Activated T-helper 17 cell treated with anti-CD3 and anti-CD28 coated beads, Interleukin-2, amount 50 U/mL, for 72 hours (primary cell): ENCODE measurements around the gene IMMP2L. TPM values are rescaled to one million over a fixed set of nuclear protein-coding genes. Genes with fewer than 3 reads are reported as not detected.

Experiments
- ATAC-seq: fragments of 150-1000 bp; cut with Tn5 transposase; replicated peaks from 2 replicates; pipeline ENCODE4 v1.10.0; 2021; ENCODE audit warnings: mild to moderate bottlenecking, moderate library complexity
- H3K27ac Mint-ChIP-seq: one replicate; pipeline ENCODE4 v1.8.0; 2022; ENCODE audit warnings: mixed read lengths
- H3K27me3 Mint-ChIP-seq: one replicate; pipeline ENCODE4 v1.8.0; 2022; ENCODE audit warnings: mixed read lengths
- H3K36me3 Mint-ChIP-seq: one replicate; pipeline ENCODE4 v1.8.0; 2022; ENCODE audit warnings: low read depth, mild to moderate bottlenecking, mixed read lengths
- H3K4me1 Mint-ChIP-seq: one replicate; pipeline ENCODE4 v1.8.0; 2022; ENCODE audit warnings: mixed read lengths
- H3K4me3 Mint-ChIP-seq: one replicate; pipeline ENCODE4 v1.8.0; 2022; ENCODE audit warnings: mild to moderate bottlenecking, mixed read lengths
- H3K9me3 Mint-ChIP-seq: one replicate; pipeline ENCODE4 v1.8.0; 2022; ENCODE audit warnings: mixed read lengths
- total RNA-seq, 2 donors: library from RNA; stranded (reverse); gene quantifications; one replicate each; pipeline ENCODE4 v1.2.3, GENCODE V29; 2022

Gene IMMP2L
- total RNA-seq, 2 donors from 2014 or later, result 9.5 to 27.6 TPM

- peaks cover 9% of the 10 kb centered on the region for H3K36me3 Mint-ChIP-seq
- no peak for ATAC-seq
- H3K27me3 Mint-ChIP-seq, result no peaks in the 10 kb centered on the region
- no peaks in the 10 kb centered on the region for H3K4me1 Mint-ChIP-seq
- no peaks in the 10 kb centered on the region for H3K9me3 Mint-ChIP-seq
- H3K4me3 Mint-ChIP-seq, result no peak overlapping the region
- no peak overlapping the region for H3K27ac Mint-ChIP-seq
Measured at GRCh38 chr7:111531993-111532392, 30.3 kb downstream of the IMMP2L start.

GRCh38 chr7:111530356-111530668 is 32.0 kb downstream of the IMMP2L start:
- H3K27me3 Mint-ChIP-seq, result no peaks in the 10 kb centered on the region
- no peaks in the 10 kb centered on the region for H3K9me3 Mint-ChIP-seq
- ATAC-seq, result no peak
- no peak overlapping the region for H3K27ac Mint-ChIP-seq
- peaks cover 5% of the 10 kb centered on the region for H3K36me3 Mint-ChIP-seq
- H3K4me3 Mint-ChIP-seq, result no peak overlapping the region
- H3K4me1 Mint-ChIP-seq, result no peaks in the 10 kb centered on the region

- Mint-ChIP-seq H3K9me3 (no peaks in the 10 kb centered on the region), H3K4me1 (no peaks in the 10 kb centered on the region), H3K36me3 (peaks cover 5% of the 10 kb centered on the region), H3K27ac (no peak overlapping the region), H3K27me3 (no peaks in the 10 kb centered on the region), H3K4me3 (no peak overlapping the region)
- ATAC-seq, result no peak
Measured at GRCh38 chr7:111529507-111530355, 32.6 kb downstream of the IMMP2L start.

- no peaks in the 10 kb centered on the region for H3K4me1 Mint-ChIP-seq
- H3K4me3 Mint-ChIP-seq, result no peak overlapping the region
- no peak overlapping the region for H3K27ac Mint-ChIP-seq
Measured at GRCh38 chr7:111528331-111528730, 34.0 kb downstream of the IMMP2L start.

GRCh38 chr7:111527545-111527944 is 34.7 kb downstream of the IMMP2L start:
- no peak overlapping the region for H3K27ac Mint-ChIP-seq
- H3K27me3 Mint-ChIP-seq, result no peaks in the 10 kb centered on the region
- ATAC-seq, result no peak
- H3K9me3 Mint-ChIP-seq, result no peaks in the 10 kb centered on the region
- peaks cover 6% of the 10 kb centered on the region for H3K36me3 Mint-ChIP-seq
- H3K4me3 Mint-ChIP-seq, result no peak overlapping the region
- no peaks in the 10 kb centered on the region for H3K4me1 Mint-ChIP-seq

More at GRCh38 chr7:111528331-111528730, 34.0 kb downstream of the IMMP2L start:
- Mint-ChIP-seq H3K36me3 (peaks cover 5% of the 10 kb centered on the region), H3K9me3 (no peaks in the 10 kb centered on the region), H3K27me3 (no peaks in the 10 kb centered on the region)
- ATAC-seq, result no peak

GRCh38 chr7:111525100-111525499 is 37.2 kb downstream of the IMMP2L start:
- H3K27ac Mint-ChIP-seq, result no peak overlapping the region
- H3K27me3 Mint-ChIP-seq, result no peaks in the 10 kb centered on the region
- no peaks in the 10 kb centered on the region for H3K4me1 Mint-ChIP-seq
- H3K4me3 Mint-ChIP-seq, result no peak overlapping the region
- no peak for ATAC-seq
- H3K36me3 Mint-ChIP-seq, result peaks cover 21% of the 10 kb centered on the region
- H3K9me3 Mint-ChIP-seq, result peaks cover 6% of the 10 kb centered on the region

GRCh38 chr7:111521660-111522059 is 40.6 kb downstream of the IMMP2L start:
- Mint-ChIP-seq H3K36me3 (peaks cover 43% of the 10 kb centered on the region), H3K27ac (no peak overlapping the region), H3K4me1 (no peaks in the 10 kb centered on the region), H3K27me3 (no peaks in the 10 kb centered on the region), H3K4me3 (no peak overlapping the region), H3K9me3 (peaks cover 6% of the 10 kb centered on the region)
- no peak for ATAC-seq

GRCh38 chr7:111518264-111518663 is 44.0 kb downstream of the IMMP2L start:
- H3K9me3 Mint-ChIP-seq, result peaks cover 6% of the 10 kb centered on the region
- H3K27me3 Mint-ChIP-seq, result no peaks in the 10 kb centered on the region
- H3K36me3 Mint-ChIP-seq, result peaks cover 43% of the 10 kb centered on the region
- no peak overlapping the region for H3K27ac Mint-ChIP-seq
- H3K4me1 Mint-ChIP-seq, result no peaks in the 10 kb centered on the region
- no peak for ATAC-seq
- no peak overlapping the region for H3K4me3 Mint-ChIP-seq

- Mint-ChIP-seq H3K36me3 (peaks cover 42% of the 10 kb centered on the region), H3K4me3 (no peak overlapping the region), H3K27ac (no peak overlapping the region), H3K27me3 (no peaks in the 10 kb centered on the region), H3K9me3 (peaks cover 6% of the 10 kb centered on the region), H3K4me1 (no peaks in the 10 kb centered on the region)
- no peak for ATAC-seq
Measured at GRCh38 chr7:111517549-111517951, 44.7 kb downstream of the IMMP2L start.

GRCh38 chr7:111516612-111517011 is 45.7 kb downstream of the IMMP2L start:
- H3K4me1 Mint-ChIP-seq, result no peaks in the 10 kb centered on the region
- H3K27ac Mint-ChIP-seq, result no peak overlapping the region
- H3K9me3 Mint-ChIP-seq, result no peaks in the 10 kb centered on the region
- H3K36me3 Mint-ChIP-seq, result peaks cover 34% of the 10 kb centered on the region
- no peak overlapping the region for H3K4me3 Mint-ChIP-seq
- no peaks in the 10 kb centered on the region for H3K27me3 Mint-ChIP-seq
- no peak for ATAC-seq

GRCh38 chr7:111513566-111513965 is 48.7 kb downstream of the IMMP2L start:
- ATAC-seq, result no peak
- Mint-ChIP-seq H3K36me3 (peaks cover 7% of the 10 kb centered on the region), H3K9me3 (no peaks in the 10 kb centered on the region), H3K4me1 (peaks cover 4% of the 10 kb centered on the region), H3K27ac (no peak overlapping the region), H3K4me3 (no peak overlapping the region), H3K27me3 (no peaks in the 10 kb centered on the region)

- ATAC-seq, result peak; percentile 12
- peaks cover 9% of the 10 kb centered on the region for H3K36me3 Mint-ChIP-seq
- H3K4me3 Mint-ChIP-seq, result no peak overlapping the region
- H3K4me1 Mint-ChIP-seq, result peaks cover 8% of the 10 kb centered on the region
- peaks cover 8% of the 10 kb centered on the region for H3K9me3 Mint-ChIP-seq
- H3K27ac Mint-ChIP-seq, result no peak overlapping the region
- no peaks in the 10 kb centered on the region for H3K27me3 Mint-ChIP-seq
Measured at GRCh38 chr7:111511845-111512244, 50.4 kb downstream of the IMMP2L start.

GRCh38 chr7:111510584-111511378 is 51.5 kb downstream of the IMMP2L start:
- peaks cover 8% of the 10 kb centered on the region for H3K9me3 Mint-ChIP-seq
- no peak overlapping the region for H3K4me3 Mint-ChIP-seq
- no peak overlapping the region for H3K27ac Mint-ChIP-seq
- no peak for ATAC-seq
- H3K4me1 Mint-ChIP-seq, result peaks cover 8% of the 10 kb centered on the region
- no peaks in the 10 kb centered on the region for H3K27me3 Mint-ChIP-seq
- peaks cover 10% of the 10 kb centered on the region for H3K36me3 Mint-ChIP-seq

- Mint-ChIP-seq H3K27ac (no peak overlapping the region), H3K9me3 (peaks cover 8% of the 10 kb centered on the region), H3K27me3 (no peaks in the 10 kb centered on the region), H3K4me3 (no peak overlapping the region), H3K4me1 (peaks cover 8% of the 10 kb centered on the region), H3K36me3 (peaks cover 10% of the 10 kb centered on the region)
- no peak for ATAC-seq
Measured at GRCh38 chr7:111510062-111510461, 52.2 kb downstream of the IMMP2L start.

- peaks cover 10% of the 10 kb centered on the region for H3K36me3 Mint-ChIP-seq
- no peak overlapping the region for H3K27ac Mint-ChIP-seq
- peaks cover 8% of the 10 kb centered on the region for H3K4me1 Mint-ChIP-seq
- H3K4me3 Mint-ChIP-seq, result no peak overlapping the region
- peaks cover 8% of the 10 kb centered on the region for H3K9me3 Mint-ChIP-seq
- H3K27me3 Mint-ChIP-seq, result no peaks in the 10 kb centered on the region
- ATAC-seq, result no peak
Measured at GRCh38 chr7:111509288-111509687, 53.0 kb downstream of the IMMP2L start.
